Left kidney (tissue), 2 donors: ENCODE data around the gene IFITM5. TPM values are rescaled to one million over a fixed set of nuclear protein-coding genes. Genes with fewer than 3 reads are reported as not detected.
A peak's percentile ranks its signal among the peaks of the same experiment; 100 is the strongest.
"Not testable (repeated sequence)": the region's sequence is repeated elsewhere in the genome, so short reads cannot be mapped to it uniquely, and the experiment has no call there.

Experiments used
- DNase-seq: peaks from one replicate; pipeline ENCODE4 v3.0.0-alpha.2; 2013
- polyA plus RNA-seq: library from polyadenylated mRNA; unstranded; fragments of 120-200 nt; gene quantifications from one replicate; pipeline ENCODE4 v1.2.1, GENCODE V29; 2013; ENCODE audit not compliant: insufficient read length

IFITM5 gene
- polyA plus RNA-seq, 1 donor, result 0.25 TPM

- DNase-seq, result not testable (repeated sequence)
Measured at GRCh38 chr11:328516-329100, 29.3 kb upstream of the IFITM5 start.

GRCh38 chr11:328012-328411 is 28.7 kb upstream of the IFITM5 start:
- DNase-seq, result no peak

GRCh38 chr11:327581-327923 is 28.2 kb upstream of the IFITM5 start:
- no peak for DNase-seq

GRCh38 chr11:326842-327580 is 27.7 kb upstream of the IFITM5 start:
- no peak for DNase-seq

GRCh38 chr11:326592-326841 is 27.2 kb upstream of the IFITM5 start:
- DNase-seq, result no peak

- no peak for DNase-seq
Measured at GRCh38 chr11:325796-326591, 26.7 kb upstream of the IFITM5 start.

- not testable (repeated sequence) for DNase-seq
Measured at GRCh38 chr11:324593-325517, 25.5 kb upstream of the IFITM5 start.

GRCh38 chr11:324156-324555 is 24.8 kb upstream of the IFITM5 start:
- DNase-seq, result no peak

GRCh38 chr11:319888-320273 is 20.6 kb upstream of the IFITM5 start:
- DNase-seq, result not testable (repeated sequence)

- DNase-seq, result not testable (repeated sequence)
Measured at GRCh38 chr11:319121-319887, 20.0 kb upstream of the IFITM5 start.

GRCh38 chr11:318405-319120 is 19.2 kb upstream of the IFITM5 start:
- DNase-seq, result not testable (repeated sequence)

GRCh38 chr11:317668-318404 is 18.5 kb upstream of the IFITM5 start:
- not testable (repeated sequence) for DNase-seq

- DNase-seq, result no peak
Measured at GRCh38 chr11:316891-317301, 17.6 kb upstream of the IFITM5 start.

- DNase-seq, result no peak
Measured at GRCh38 chr11:316031-316701, 16.8 kb upstream of the IFITM5 start.

GRCh38 chr11:315516-315994 is 16.2 kb upstream of the IFITM5 start:
- DNase-seq, result no peak

GRCh38 chr11:315051-315481 is 15.7 kb upstream of the IFITM5 start:
- no peak for DNase-seq

GRCh38 chr11:314554-314875 is 15.2 kb upstream of the IFITM5 start:
- DNase-seq, result not testable (repeated sequence)

GRCh38 chr11:313787-314553 is 14.6 kb upstream of the IFITM5 start, which contains the start of gene IFITM1:
Gene IFITM1 (plus strand): TSS chr11:314040. CDS start chr11:314171, 131 bp downstream.
- DNase-seq, result peak; percentile 80
